ENCODE results near the gene TREH.

TREH gene

GRCh38 chr11:118706546-118706825, 27.0 kb upstream of the TREH start:
- H3K79me2 ChIP-seq (ENCODE audit: low read length), result no peaks in the 10 kb centered on the region
- H3K9me3 ChIP-seq (replicated peaks; ENCODE audit: insufficient read depth, low read length), result no peaks in the 10 kb centered on the region
- no peaks in the 10 kb centered on the region for H3K4me1 ChIP-seq (ENCODE audit: low read length)
- no peak overlapping the region for H3K27ac ChIP-seq (ENCODE audit: low read length)
- no peak overlapping the region for H2AFZ ChIP-seq (ENCODE audit: low read length)
- DNase-seq, result no peak
- H3K4me3 ChIP-seq (ENCODE audit: low read length), result no peak overlapping the region
- H4K20me1 ChIP-seq (ENCODE audit: insufficient read depth, low read length), result no peaks in the 10 kb centered on the region
- H3K4me2 ChIP-seq (ENCODE audit: low read depth, low read length), result no peak overlapping the region
- no peaks in the 10 kb centered on the region for H3K36me3 ChIP-seq (replicated peaks; ENCODE audit: insufficient read depth, low read length)
- H3F3A ChIP-seq (ENCODE audit: insufficient read depth, low read length), result no peaks in the 10 kb centered on the region
- no peaks in the 10 kb centered on the region for H3K27me3 ChIP-seq (replicated peaks; ENCODE audit: insufficient read depth, low read length)
- H3K9me2 ChIP-seq (replicated peaks; ENCODE audit: insufficient read depth, low read length), result no peaks in the 10 kb centered on the region
- TF ChIP-seq, protein P1, sequence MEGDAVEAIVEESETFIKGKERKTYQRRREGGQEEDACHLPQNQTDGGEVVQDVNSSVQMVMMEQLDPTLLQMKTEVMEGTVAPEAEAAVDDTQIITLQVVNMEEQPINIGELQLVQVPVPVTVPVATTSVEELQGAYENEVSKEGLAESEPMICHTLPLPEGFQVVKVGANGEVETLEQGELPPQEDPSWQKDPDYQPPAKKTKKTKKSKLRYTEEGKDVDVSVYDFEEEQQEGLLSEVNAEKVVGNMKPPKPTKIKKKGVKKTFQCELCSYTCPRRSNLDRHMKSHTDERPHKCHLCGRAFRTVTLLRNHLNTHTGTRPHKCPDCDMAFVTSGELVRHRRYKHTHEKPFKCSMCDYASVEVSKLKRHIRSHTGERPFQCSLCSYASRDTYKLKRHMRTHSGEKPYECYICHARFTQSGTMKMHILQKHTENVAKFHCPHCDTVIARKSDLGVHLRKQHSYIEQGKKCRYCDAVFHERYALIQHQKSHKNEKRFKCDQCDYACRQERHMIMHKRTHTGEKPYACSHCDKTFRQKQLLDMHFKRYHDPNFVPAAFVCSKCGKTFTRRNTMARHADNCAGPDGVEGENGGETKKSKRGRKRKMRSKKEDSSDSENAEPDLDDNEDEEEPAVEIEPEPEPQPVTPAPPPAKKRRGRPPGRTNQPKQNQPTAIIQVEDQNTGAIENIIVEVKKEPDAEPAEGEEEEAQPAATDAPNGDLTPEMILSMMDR (IDR thresholded peaks at IDR 0.05; ENCODE audit: low read length), result no peak
- TF ChIP-seq EZH2 (optimal IDR thresholded peaks at IDR 0.05; ENCODE audit: low read depth, low read length) (no peak), EZH2phosphoT487 (IDR thresholded peaks at IDR 0.05; ENCODE audit: low read length) (no peak)
- H3K9ac ChIP-seq (ENCODE audit: low read length), result no peak overlapping the region

- Histone ChIP-seq H3K9ac (ENCODE audit: low read length) (no peak overlapping the region), H2AFZ (ENCODE audit: low read length) (no peak overlapping the region), H4K20me1 (ENCODE audit: insufficient read depth, low read length) (no peaks in the 10 kb centered on the region), H3K4me3 (ENCODE audit: low read length) (no peak overlapping the region), H3K9me2 (replicated peaks; ENCODE audit: insufficient read depth, low read length) (no peaks in the 10 kb centered on the region), H3K36me3 (replicated peaks; ENCODE audit: insufficient read depth, low read length) (no peaks in the 10 kb centered on the region), H3K4me2 (ENCODE audit: low read depth, low read length) (no peak overlapping the region), H3K4me1 (ENCODE audit: low read length) (no peaks in the 10 kb centered on the region), H3F3A (ENCODE audit: insufficient read depth, low read length) (no peaks in the 10 kb centered on the region), H3K79me2 (ENCODE audit: low read length) (no peaks in the 10 kb centered on the region), H3K9me3 (replicated peaks; ENCODE audit: insufficient read depth, low read length) (no peaks in the 10 kb centered on the region), H3K27ac (ENCODE audit: low read length) (no peak overlapping the region), H3K27me3 (replicated peaks; ENCODE audit: insufficient read depth, low read length) (no peaks in the 10 kb centered on the region)
- DNase-seq, result no peak
- TF ChIP-seq, protein P1 (IDR thresholded peaks at IDR 0.05; ENCODE audit: low read length), result no peak
- TF ChIP-seq EZH2phosphoT487 (IDR thresholded peaks at IDR 0.05; ENCODE audit: low read length) (no peak), EZH2 (optimal IDR thresholded peaks at IDR 0.05; ENCODE audit: low read depth, low read length) (no peak)
Measured at GRCh38 chr11:118705791-118706545, 26.5 kb upstream of the TREH start.

- Histone ChIP-seq H3K36me3 (replicated peaks; ENCODE audit: insufficient read depth, low read length) (no peaks in the 10 kb centered on the region), H3K4me3 (ENCODE audit: low read length) (no peak overlapping the region), H3K9me3 (replicated peaks; ENCODE audit: insufficient read depth, low read length) (no peaks in the 10 kb centered on the region), H3K9ac (ENCODE audit: low read length) (no peak overlapping the region), H4K20me1 (ENCODE audit: insufficient read depth, low read length) (no peaks in the 10 kb centered on the region), H3K4me2 (ENCODE audit: low read depth, low read length) (no peak overlapping the region), H3K27ac (ENCODE audit: low read length) (no peak overlapping the region), H3K79me2 (ENCODE audit: low read length) (no peaks in the 10 kb centered on the region), H3K27me3 (replicated peaks; ENCODE audit: insufficient read depth, low read length) (no peaks in the 10 kb centered on the region), H3K9me2 (replicated peaks; ENCODE audit: insufficient read depth, low read length) (no peaks in the 10 kb centered on the region), H3K4me1 (ENCODE audit: low read length) (peaks cover 3% of the 10 kb centered on the region; the same call in 1 of the 2 replicates), H2AFZ (ENCODE audit: low read length) (no peak overlapping the region), H3F3A (ENCODE audit: insufficient read depth, low read length) (no peaks in the 10 kb centered on the region)
- TF ChIP-seq, protein P1 (IDR thresholded peaks at IDR 0.05; ENCODE audit: low read length), result no peak
- no peak for TF ChIP-seq EZH2 (optimal IDR thresholded peaks at IDR 0.05; ENCODE audit: low read depth, low read length)
- TF ChIP-seq EZH2phosphoT487 (IDR thresholded peaks at IDR 0.05; ENCODE audit: low read length), result no peak
- no peak for DNase-seq
Measured at GRCh38 chr11:118705111-118705741, 25.8 kb upstream of the TREH start.
